Urothelium cell line (cell line): ENCODE measurements around the gene SPOUT1.
"Not testable (repeated sequence)": the region's sequence is repeated elsewhere in the genome, so short reads cannot be mapped to it uniquely, and the experiment has no call there.

ENCODE experiments used
- DNase-seq: peaks from one replicate; pipeline ENCODE4 v3.0.0; 2011; ENCODE audit warnings: low spot score, mixed read lengths
- FAIRE-seq: peaks from 2 replicates; lab custom pipeline; 2011; peaks lifted over from hg19 to GRCh38; lab: Jason Lieb, UNC

SPOUT1 gene

DNA sequence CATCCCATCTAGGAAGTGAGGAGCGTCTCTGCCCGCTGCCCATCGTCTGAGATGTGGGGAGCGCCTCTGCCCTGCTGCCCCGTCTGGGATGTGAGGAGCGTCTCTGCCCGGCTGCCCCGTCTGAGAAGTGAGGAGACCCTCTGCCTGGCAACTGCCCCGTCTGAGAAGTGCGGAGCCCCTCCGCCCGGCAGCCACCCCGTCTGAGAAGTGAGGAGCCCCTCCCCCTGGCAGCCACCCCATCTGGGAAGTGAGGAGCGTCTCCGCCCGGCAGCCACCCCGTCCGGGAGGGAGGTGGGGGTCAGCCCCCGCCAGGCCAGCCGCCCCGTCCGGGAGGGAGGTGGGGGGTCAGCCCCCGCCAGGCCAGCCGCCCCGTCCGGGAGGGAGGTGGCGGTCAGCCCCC, 49.5 kb downstream of the SPOUT1 start:
- DNase-seq, FAIRE-seq: not testable (repeated sequence)

DNA sequence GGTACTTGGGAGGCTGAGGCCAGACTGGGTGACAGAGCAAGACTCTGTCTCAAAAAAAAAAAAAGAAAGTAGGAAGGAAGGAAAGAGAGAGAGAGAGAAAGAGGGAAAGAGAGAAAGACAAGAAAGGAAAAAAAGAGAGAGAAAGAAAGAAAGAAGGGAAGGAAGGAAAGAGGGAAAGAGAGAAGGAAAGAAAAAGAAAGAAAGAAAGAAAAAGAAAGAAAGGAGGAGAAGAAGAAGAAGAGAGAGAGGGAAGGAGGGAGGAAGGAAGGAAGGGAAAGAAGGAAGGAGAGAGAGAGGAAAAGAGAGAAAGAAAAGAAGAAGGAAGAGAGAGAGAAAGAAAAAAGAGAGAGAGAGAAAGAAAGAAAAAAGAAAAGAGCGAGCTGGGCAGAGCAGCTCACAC, 54.8 kb downstream of the SPOUT1 start:
- DNase-seq (no peak), FAIRE-seq (no peak)

DNA sequence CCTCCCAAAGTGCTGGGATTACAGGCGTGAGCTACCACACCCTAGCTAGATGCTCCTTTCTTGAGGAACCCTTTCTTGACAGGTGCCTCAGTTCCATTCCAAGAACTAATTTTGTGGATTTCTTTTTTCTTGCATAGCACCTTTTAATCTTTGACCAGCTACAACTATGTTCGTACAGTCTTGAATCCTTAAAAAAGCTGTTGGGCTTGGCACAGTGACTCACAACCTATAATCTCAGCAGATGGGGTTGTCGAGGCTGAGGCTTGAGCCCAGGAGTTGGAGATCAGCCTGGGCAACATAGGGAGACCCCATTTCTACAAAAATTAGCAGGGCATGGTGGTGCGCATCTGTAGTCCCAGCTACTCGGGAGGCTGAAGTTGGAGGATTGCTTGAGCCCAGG, 56.5 kb downstream of the SPOUT1 start:
- DNase-seq = no peak
- FAIRE-seq = no peak

- FAIRE-seq (no peak), DNase-seq (peak; percentile 94)
These were observed 57.7 kb downstream of the SPOUT1 start, which contains the start of gene ZER1 for GRCh38 chr9:128771745-128772519. Gene ZER1, minus strand, starts transcription at chr9:128771927. Its CDS starts 16,362 bp downstream, at chr9:128755565.

GRCh38 chr9:128771094-128771721, 58.4 kb downstream of the SPOUT1 start:
- DNase-seq (peak; percentile 17), FAIRE-seq (no peak)

DNA sequence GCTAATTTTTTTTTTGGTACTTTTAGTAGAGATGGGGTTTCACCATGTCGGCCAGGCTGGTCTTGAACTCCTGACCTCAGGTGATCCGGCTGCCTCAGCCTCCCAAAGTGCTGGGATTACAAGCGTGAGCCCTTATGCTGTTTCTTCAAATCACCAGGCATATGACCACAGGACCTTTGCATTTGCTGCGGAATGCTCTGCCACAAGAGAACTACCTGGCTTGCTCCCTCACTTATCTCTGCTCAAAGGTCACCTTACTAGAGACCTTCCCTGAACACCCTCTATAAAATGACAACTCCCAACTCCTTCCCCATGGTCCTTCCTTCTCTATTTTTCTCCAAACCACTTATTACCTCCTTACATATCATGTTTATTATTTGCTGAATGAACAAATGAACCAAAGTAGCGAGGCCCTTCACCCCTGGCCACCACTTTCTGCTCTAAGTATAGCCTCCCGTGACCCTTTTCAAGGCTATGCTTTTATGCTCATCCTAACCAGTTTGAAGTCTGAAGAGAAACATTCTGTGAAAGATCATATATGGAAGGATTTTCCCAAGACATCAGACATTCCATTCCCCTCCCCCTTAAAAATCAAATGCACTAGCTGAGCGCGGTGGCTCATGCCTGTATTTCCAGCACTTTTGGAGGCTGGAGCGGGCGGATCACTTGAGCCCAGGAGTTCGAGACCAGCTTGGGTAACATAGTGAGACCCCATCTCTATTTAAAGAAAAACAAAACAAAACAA, 59.1 kb downstream of the SPOUT1 start:
- FAIRE-seq = no peak
- DNase-seq = no peak
